ENCODE measurements around the gene TRPT1. TPM values are rescaled to one million over a fixed set of nuclear protein-coding genes. Genes with fewer than 3 reads are reported as not detected.

TRPT1 gene
- total RNA-seq = 100 to 1,000 TPM in 1 of 4 donors, 10 to 100 TPM in 3; 49.6 to 131 (median 92.5) TPM
- polyA plus RNA-seq = 100 to 1,000 TPM in 2 of 3 donors, 10 to 100 TPM in 1; 88.9 to 109 (median 103) TPM
- long read RNA-seq, donor 1, transcript TRPT1-203 (7 exons, 865 nt) = minor isoform, 5 of 75 reads
- long read RNA-seq, donor 1, transcript TRPT1-201 (8 exons, 962 nt) = major isoform, 49 of 75 reads
- long read RNA-seq, donor 1, partial matches to known transcripts = 3 of 75 reads
- long read RNA-seq, donor 1, other reads (novel, unspliced or antisense) = 16 of 75 reads
- long read RNA-seq, donor 2, transcript TRPT1-203 (7 exons, 865 nt) = minor isoform, 9 of 100 reads
- long read RNA-seq, donor 2, transcript TRPT1-201 (8 exons, 962 nt) = major isoform, 57 of 100 reads
- long read RNA-seq, donor 2, partial matches to known transcripts = 3 of 100 reads
- long read RNA-seq, donor 2, other reads (novel, unspliced or antisense) = 31 of 100 reads

- DNase-seq = peak; percentile 92 to 96
- Histone ChIP-seq H3K27ac (peak within 1 kb of the TSS; percentile 91), H3K4me1 (peaks cover 50% of the 10 kb centered on the region), H3K4me3 (peak within 1 kb of the TSS; percentile 74), H3K36me3 (ENCODE audit: insufficient read depth in 1 of 2, low read depth in 1 of 2) (peaks cover 0 to 23% of the 10 kb centered on the region in 2 donors), H3K27me3 (ENCODE audit: insufficient read depth in 3 of 3, low read length in 2 of 3) (no peaks in the 10 kb centered on the region), H3K9me3 (no peaks in the 10 kb centered on the region)
- TF ChIP-seq CTCF (IDR thresholded peaks at IDR 0.05) = peak; percentile 25
- intact Hi-C loops (cut with DNase I) = loop anchor here in 1 of 2 donors (5.0 kb wide), 1 partner anchor 39 kb away; the partner anchor contains the start of gene STIP1
- ATAC-seq = peak; percentile 81 to 88 (median 82)
- WGBS, 3 donors = 1% methylated on average over 48 to 54 of the region's 54 CpGs
Measured at GRCh38 chr11:64225608-64226506, at the start of gene TRPT1, which contains the start of gene NUDT22. Gene TRPT1, minus strand, starts transcription at chr11:64226186. Its CDS starts 326 bp downstream, at chr11:64225860. Gene NUDT22, plus strand, starts transcription at chr11:64226274. Its CDS starts 379 bp downstream, at chr11:64226653.

DNA sequence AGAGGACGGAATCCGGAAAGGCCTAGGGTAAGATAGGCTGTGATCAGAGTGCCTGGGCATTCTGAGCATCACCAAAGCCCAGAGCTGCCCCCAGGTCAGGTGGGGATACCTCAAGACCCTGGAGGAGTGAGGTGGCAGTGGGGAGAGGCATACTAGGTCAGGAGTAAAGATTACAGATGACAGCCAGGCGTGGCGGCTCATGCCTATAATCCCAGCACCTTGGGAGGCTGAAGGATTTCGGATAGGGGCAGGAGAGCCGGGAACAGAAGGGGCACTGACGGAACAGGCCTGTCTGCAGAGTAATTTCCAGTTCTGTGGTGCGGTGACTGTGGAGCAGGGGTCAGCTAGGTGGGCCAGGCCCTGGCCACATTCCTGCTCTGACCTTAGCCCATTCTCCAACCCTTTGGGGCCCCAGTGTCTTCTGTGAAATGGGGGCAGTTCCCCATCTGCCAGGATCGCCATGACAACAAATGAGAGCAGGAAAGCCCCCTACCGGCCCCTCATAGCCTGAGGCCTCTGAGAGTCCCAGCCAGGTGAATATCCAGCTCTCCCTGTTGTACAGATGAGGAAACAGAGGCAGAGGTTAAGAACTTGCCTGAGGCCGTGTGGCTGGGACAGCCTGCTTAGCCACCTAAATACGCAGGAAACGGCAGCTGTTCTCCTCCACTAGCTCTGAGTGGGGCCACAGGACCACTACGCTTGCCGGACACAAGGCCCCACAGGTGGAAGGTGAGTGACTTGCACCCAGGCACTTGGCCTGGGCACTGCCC lies 49.2 kb upstream of the TRPT1 start:
- WGBS, 3 donors = 89 to 93% (median 91%) methylated on average over 15 of the region's 15 CpGs
- H3K4me3 ChIP-seq = no peak overlapping the region
- no peaks in the 10 kb centered on the region for H3K27me3 ChIP-seq (ENCODE audit: insufficient read depth in 3 of 3, low read length in 2 of 3)
- H3K36me3 ChIP-seq (ENCODE audit: insufficient read depth in 1 of 2, low read depth in 1 of 2) = peaks cover 0 to 44% of the 10 kb centered on the region in 2 donors
- H3K4me1 ChIP-seq = peaks cover 7% of the 10 kb centered on the region
- DNase-seq (no peak), ATAC-seq (no peak)
- no peak overlapping the region for H3K27ac ChIP-seq
- no peak for TF ChIP-seq CTCF (IDR thresholded peaks at IDR 0.05)
- no peaks in the 10 kb centered on the region for H3K9me3 ChIP-seq
- intact Hi-C loops (cut with DNase I) = no loop called here

- H3K9me3 ChIP-seq = no peaks in the 10 kb centered on the region
- H3K27ac ChIP-seq = peak overlapping the region; percentile 93
- intact Hi-C loops (cut with DNase I) = loop anchor here (2.0 to 5.0 kb wide), 4 partner anchors 15 to 67 kb away; partner anchors contain the start of genes BAD (in 1 of the 2), GPR137 (in 1 of the 2) and PLCB3 (in 1 of the 2)
- TF ChIP-seq CTCF (IDR thresholded peaks at IDR 0.05) = peak; percentile 19
- whole genome bisulfite sequencing, 3 donors = 0 to 1% (median 1%) methylated on average over 56 to 58 of the region's 58 CpGs
- DNase-seq (peak; percentile 98 to 99), ATAC-seq (peak; percentile 84 to 88 (median 86))
- no peaks in the 10 kb centered on the region for H3K27me3 ChIP-seq (ENCODE audit: insufficient read depth in 3 of 3, low read length in 2 of 3)
- peak overlapping the region; percentile 83 for H3K4me3 ChIP-seq
- H3K4me1 ChIP-seq = peaks cover 20% of the 10 kb centered on the region
- H3K36me3 ChIP-seq (ENCODE audit: insufficient read depth in 1 of 2, low read depth in 1 of 2) = peaks cover 3 to 18% of the 10 kb centered on the region in 2 donors
Measured at GRCh38 chr11:64269540-64270220, 43.7 kb upstream of the TRPT1 start.
